GM23338 (cell line): ENCODE results near the gene KCTD17. TPM values are rescaled to one million over a fixed set of nuclear protein-coding genes. Genes with fewer than 3 reads are reported as not detected.

ENCODE experiments used
- ATAC-seq: fragments of 200-7000 bp; cut with Tn5 transposase; 3 replicates; pipeline ENCODE4 v1.9.1; 2020
- DNase-seq: peaks from one replicate; pipeline ENCODE4 v3.0.0-alpha.2; 2015; ENCODE audit warnings: low spot score
- H2AFZ ChIP-seq: fragments of 200-600 bp; sonication (generic); 2 replicates; pipeline ENCODE4 v1.8.0; 2016; ENCODE audit warnings: antibody characterized with exemption, mild to moderate bottlenecking, moderate library complexity
- H3F3A ChIP-seq: fragments of 200-600 bp; sonication (generic); replicated peaks from 2 replicates; pipeline ENCODE4 v1.8.0; 2017; ENCODE audit warnings: antibody characterized with exemption, mixed run types, low read depth
- H3K27ac ChIP-seq: fragments of 200-600 bp; sonication (generic); 2 replicates; pipeline ENCODE4 v1.6.1; 2016; ENCODE audit warnings: low read depth
- H3K27me3 ChIP-seq: fragments of 200-600 bp; sonication (generic); 2 replicates; pipeline ENCODE4 v1.8.0; 2016; ENCODE audit warnings: mild to moderate bottlenecking, mixed run types, moderate library complexity; ENCODE audit not compliant: insufficient read depth
- H3K36me3 ChIP-seq: fragments of 200-600 bp; sonication (generic); 2 replicates; pipeline ENCODE4 v1.8.0; 2016; ENCODE audit warnings: mild to moderate bottlenecking; ENCODE audit not compliant: insufficient read depth
- H3K4me1 ChIP-seq: fragments of 200-600 bp; sonication (generic); 2 replicates; pipeline ENCODE4 v1.8.0; 2016; ENCODE audit warnings: mild to moderate bottlenecking, moderate library complexity; ENCODE audit not compliant: insufficient read depth
- H3K4me2 ChIP-seq: fragments of 200-600 bp; sonication (generic); 2 replicates; pipeline ENCODE4 v1.7.1; 2017; ENCODE audit warnings: mixed run types
- H3K4me3 ChIP-seq: fragments of 200-600 bp; sonication (generic); 2 replicates; pipeline ENCODE4 v1.6.1; 2016; ENCODE audit warnings: mixed run types
- H3K79me2 ChIP-seq: fragments of 200-600 bp; sonication (generic); replicated peaks from 2 replicates; pipeline ENCODE4 v1.8.0; 2017; ENCODE audit warnings: mild to moderate bottlenecking; ENCODE audit not compliant: insufficient read depth
- H3K9me2 ChIP-seq: fragments of 200-600 bp; sonication (generic); 2 replicates; pipeline ENCODE4 v1.8.0; 2017; ENCODE audit not compliant: insufficient read depth
- H4K20me1 ChIP-seq: fragments of 200-600 bp; sonication (generic); replicated peaks from 2 replicates; pipeline ENCODE4 v1.8.0; 2017; ENCODE audit warnings: mild to moderate bottlenecking; ENCODE audit not compliant: insufficient read depth
- H3K27ac Mint-ChIP-seq: 2 replicates; pipeline ENCODE4 v1.8.0; 2020; ENCODE audit warnings: inconsistent platforms, mild to moderate bottlenecking, moderate library complexity, mixed read lengths
- H3K27me3 Mint-ChIP-seq: 3 replicates; pipeline ENCODE4 v1.8.0; 2022; ENCODE audit warnings: low read depth, mild to moderate bottlenecking, moderate library complexity, mixed read lengths, inconsistent platforms; ENCODE audit not compliant: insufficient read depth, poor library complexity
- H3K36me3 Mint-ChIP-seq: 3 replicates; pipeline ENCODE4 v1.8.0; 2021; ENCODE audit warnings: low read depth, mild to moderate bottlenecking, inconsistent platforms, moderate library complexity, mixed read lengths
- H3K4me1 Mint-ChIP-seq: 3 replicates; pipeline ENCODE4 v1.8.0; 2020; ENCODE audit warnings: mild to moderate bottlenecking, inconsistent platforms, mixed read lengths
- H3K4me3 Mint-ChIP-seq: 3 replicates; pipeline ENCODE4 v1.8.0; 2021; ENCODE audit warnings: moderate library complexity, mild to moderate bottlenecking, inconsistent platforms, mixed read lengths
- H3K9me3 Mint-ChIP-seq: 3 replicates; pipeline ENCODE4 v1.8.0; 2020; ENCODE audit warnings: moderate library complexity, mild to moderate bottlenecking, inconsistent platforms, mixed read lengths
- CREB1 ChIP-seq: fragments of 250-450 bp; sonication (Bioruptor Pico); IDR thresholded peaks from 2 replicates; pipeline ENCODE4 v1.5.0; 2020; ENCODE audit warnings: low read depth, mild to moderate bottlenecking, moderate library complexity
- ETS1 ChIP-seq: IDR thresholded peaks from 2 replicates; pipeline ENCODE4 v1.6.1; 2016; ENCODE audit warnings: antibody characterized with exemption
- EZH2 ChIP-seq: fragments of 200-600 bp; sonication (generic); IDR thresholded peaks from one replicate; pipeline ENCODE4 v1.8.0; 2017; ENCODE audit warnings: antibody characterized with exemption, mild to moderate bottlenecking, low read depth; ENCODE audit not compliant: unreplicated experiment
- EZH2phosphoT487 ChIP-seq: fragments of 200-600 bp; sonication (generic); IDR thresholded peaks from one replicate; pipeline ENCODE4 v1.8.1; 2018; ENCODE audit warnings: antibody characterized with exemption; ENCODE audit not compliant: unreplicated experiment
- JUNB ChIP-seq: IDR thresholded peaks from one replicate; pipeline ENCODE4 v1.6.1; 2016; ENCODE audit warnings: antibody characterized with exemption; ENCODE audit not compliant: unreplicated experiment
- ZNF462 ChIP-seq: fragments of 250-450 bp; sonication (Bioruptor Pico); IDR thresholded peaks from 2 replicates; pipeline ENCODE4 v1.5.0; 2020; ENCODE audit warnings: mild to moderate bottlenecking, moderate library complexity
- polyA plus RNA-seq: library from polyadenylated mRNA; unstranded; fragments of >200 nt; fragmentation: Nextera tagmentation; extraction: Ambion mirVana; gene quantifications from 2 replicates; pipeline ENCODE4 v1.2.1, GENCODE V29; 2016
- total RNA-seq: library from RNA; depleted of rRNA; stranded (reverse); fragments of >200 nt; shearing (Covaris generic); gene quantifications from 2 replicates; pipeline ENCODE4 v1.2.3, GENCODE V29; 2014

The KCTD17 gene
- total and polyA plus RNA-seq, 2 experiments from 2014 or later = 25.1 to 35.0 TPM

- TF ChIP-seq ZNF462 (CRISPR knock-in tag) (no peak), EZH2 (no peak), ETS1 (no peak), JUNB (no peak)
Observed at GRCh38 chr22:37088108-37088605, 36.6 kb downstream of the KCTD17 start (continued).

GRCh38 chr22:37088750-37089408 lies 37.3 kb downstream of the KCTD17 start:
- no peak overlapping the region for H3K4me3 Mint-ChIP-seq
- no peaks in the 10 kb centered on the region; the same call in 1 of the 2 replicates for H3K4me1 ChIP-seq
- no peak overlapping the region for H2AFZ ChIP-seq
- H3F3A ChIP-seq = no peaks in the 10 kb centered on the region
- H3K4me3 ChIP-seq = no peak overlapping the region
- no peaks in the 10 kb centered on the region for H3K27me3 ChIP-seq
- no peaks in the 10 kb centered on the region; the same call in 2 of the 3 replicates for H3K9me3 Mint-ChIP-seq
- peaks cover 8% of the 10 kb centered on the region for H3K4me1 Mint-ChIP-seq
- H3K36me3 ChIP-seq = no peaks in the 10 kb centered on the region
- ATAC-seq (no peak), DNase-seq (no peak)
- peaks cover 7% of the 10 kb centered on the region for H3K27me3 Mint-ChIP-seq
- no peaks in the 10 kb centered on the region for H4K20me1 ChIP-seq
- no peak overlapping the region for H3K27ac ChIP-seq
- H3K79me2 ChIP-seq = no peaks in the 10 kb centered on the region
- no peak overlapping the region for H3K27ac Mint-ChIP-seq
- H3K9me2 ChIP-seq = no peaks in the 10 kb centered on the region
- H3K36me3 Mint-ChIP-seq = no peaks in the 10 kb centered on the region
- TF ChIP-seq CREB1 (CRISPR knock-in tag) (no peak), JUNB (no peak), ETS1 (no peak), EZH2phosphoT487 (no peak)
- H3K4me2 ChIP-seq = no peak overlapping the region
